MM.1S (cell line): ENCODE results near the gene OR2T34.

ENCODE experiments used
- CTCF ChIP-seq: fragments of 300-600 bp; sonication (generic); IDR thresholded peaks from 2 replicates; pipeline ENCODE4 v1.5.1; 2016; ENCODE audit warnings: antibody characterized with exemption, low read length, mixed read lengths
- EZH2 ChIP-seq: fragments of 300-600 bp; sonication (generic); optimal IDR thresholded peaks from 2 replicates; pipeline ENCODE3; 2017; ENCODE audit warnings: low read depth, mild to moderate bottlenecking, antibody characterized with exemption, low read length, mixed read lengths

GRCh38 chr1:248585266-248585665 lies 10.7 kb upstream of the OR2T34 start:
- TF ChIP-seq CTCF (no peak), EZH2 (no peak)
